Measurements from ENCODE around the gene PACRGL.

Gene PACRGL

DNA sequence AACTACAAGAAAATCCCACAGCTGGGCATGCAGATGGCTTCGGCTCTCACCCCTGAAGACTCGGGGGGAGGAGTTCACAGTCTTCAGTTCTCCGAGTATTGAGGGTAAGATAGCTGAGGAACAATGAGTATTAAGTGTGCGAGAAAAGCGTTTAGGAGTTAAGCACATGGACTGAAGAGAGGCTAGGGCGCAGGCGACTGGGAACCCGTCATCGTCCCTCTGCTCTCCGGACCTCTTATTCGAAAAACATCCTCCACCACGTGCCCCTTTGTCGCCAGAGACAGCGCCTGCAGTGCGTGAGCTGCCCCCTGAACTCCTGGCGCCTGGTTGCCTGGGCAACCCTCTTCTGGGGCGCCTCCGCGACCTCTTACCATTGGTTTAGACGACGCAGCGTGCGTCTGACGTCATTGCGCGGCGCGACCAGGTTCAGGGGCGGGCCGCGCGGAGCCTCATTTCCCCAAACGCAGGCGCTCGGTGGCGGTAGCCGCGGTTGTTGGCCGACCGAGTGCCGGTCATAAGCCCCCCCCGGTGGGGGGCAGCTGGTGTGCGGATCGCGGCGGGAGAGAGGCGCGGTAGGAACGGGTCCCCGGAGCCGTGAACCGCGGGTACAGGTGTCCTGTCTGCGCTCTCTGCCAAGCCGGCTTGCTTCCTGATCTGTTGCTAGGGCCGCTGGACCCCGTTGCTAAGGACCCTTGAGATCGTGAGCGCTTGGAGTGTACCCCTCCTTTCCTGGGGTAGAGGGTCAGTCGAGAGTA lies at the start of gene PACRGL:
Gene PACRGL (plus strand): TSS at position 452 of the 755 bp plus-strand sequence. CDS start 4,024 bp downstream, outside the sequence.
- DNase-seq (ENCODE audit: low read depth), result peak; percentile 94

DNA sequence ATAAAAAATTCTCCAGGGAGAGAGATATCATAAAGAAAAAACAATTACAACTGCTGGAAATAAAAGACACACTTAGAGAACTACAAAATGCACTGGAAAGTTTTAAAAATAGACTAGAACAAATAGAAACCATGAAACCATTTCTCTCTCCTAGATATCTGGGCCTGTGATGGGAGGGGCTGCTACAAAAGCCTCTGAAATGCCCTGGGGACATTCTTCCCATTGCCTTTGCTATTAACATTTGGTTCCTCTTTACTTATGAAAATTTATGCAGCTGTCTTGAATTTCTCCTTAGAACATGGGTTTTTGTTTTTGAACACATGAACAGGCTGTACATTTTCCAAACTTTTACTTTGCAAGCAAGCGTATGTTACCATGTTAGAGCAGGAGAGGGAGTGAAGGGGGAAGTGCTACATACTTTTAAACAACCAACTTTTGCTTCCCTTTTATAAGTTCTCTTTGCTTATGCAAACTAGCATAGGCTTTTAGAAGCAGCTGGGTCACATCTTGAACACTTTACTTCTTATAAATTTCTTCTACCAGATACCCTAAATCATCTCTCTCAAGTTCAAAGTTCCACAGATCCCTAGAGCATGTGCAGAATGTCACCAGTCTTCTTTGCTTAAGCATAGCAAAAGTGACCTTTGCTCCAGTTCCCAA lies 47.9 kb upstream of the PACRGL start:
- no peak for DNase-seq (ENCODE audit: low read depth)

DNA sequence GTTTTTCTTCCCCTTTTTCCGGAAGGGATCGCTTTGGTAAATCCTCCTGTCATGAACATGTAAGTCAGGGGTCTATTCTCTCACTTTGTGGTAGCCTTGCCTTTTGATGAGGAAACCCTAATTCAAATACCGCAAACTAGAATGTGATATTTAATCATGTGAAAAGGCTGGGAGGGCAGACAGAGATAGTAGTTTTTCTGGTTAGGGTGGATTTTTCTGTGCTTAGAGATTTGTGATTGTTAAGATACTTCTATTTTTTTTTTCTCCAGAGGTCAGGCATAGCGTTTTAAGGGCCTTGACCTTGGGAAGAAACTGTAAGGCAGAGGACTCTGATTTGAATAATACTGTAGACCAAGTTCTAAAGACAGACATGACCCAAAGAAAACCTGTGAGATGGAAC lies 41.8 kb upstream of the PACRGL start:
- no peak for DNase-seq (ENCODE audit: low read depth)

DNA sequence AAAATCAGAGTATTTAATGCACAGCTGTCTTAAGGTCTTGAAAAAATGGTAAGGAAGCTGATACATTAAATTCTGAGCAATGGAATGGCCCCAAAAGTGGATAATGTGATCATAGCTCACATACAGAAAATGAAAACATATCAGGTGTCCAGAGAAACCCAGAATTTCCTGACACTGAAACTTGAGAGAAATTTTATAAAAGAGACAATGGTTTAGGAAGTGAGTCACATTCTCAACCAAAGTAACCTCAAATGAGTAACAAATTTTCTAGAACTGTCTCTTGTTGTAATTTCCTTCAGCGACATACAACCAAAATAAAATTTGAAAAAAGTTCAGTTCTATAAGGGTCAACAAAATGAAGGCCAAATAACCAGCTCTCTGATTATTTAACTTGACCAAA lies 37.4 kb upstream of the PACRGL start:
- DNase-seq (ENCODE audit: low read depth), result peak; percentile 47

DNA sequence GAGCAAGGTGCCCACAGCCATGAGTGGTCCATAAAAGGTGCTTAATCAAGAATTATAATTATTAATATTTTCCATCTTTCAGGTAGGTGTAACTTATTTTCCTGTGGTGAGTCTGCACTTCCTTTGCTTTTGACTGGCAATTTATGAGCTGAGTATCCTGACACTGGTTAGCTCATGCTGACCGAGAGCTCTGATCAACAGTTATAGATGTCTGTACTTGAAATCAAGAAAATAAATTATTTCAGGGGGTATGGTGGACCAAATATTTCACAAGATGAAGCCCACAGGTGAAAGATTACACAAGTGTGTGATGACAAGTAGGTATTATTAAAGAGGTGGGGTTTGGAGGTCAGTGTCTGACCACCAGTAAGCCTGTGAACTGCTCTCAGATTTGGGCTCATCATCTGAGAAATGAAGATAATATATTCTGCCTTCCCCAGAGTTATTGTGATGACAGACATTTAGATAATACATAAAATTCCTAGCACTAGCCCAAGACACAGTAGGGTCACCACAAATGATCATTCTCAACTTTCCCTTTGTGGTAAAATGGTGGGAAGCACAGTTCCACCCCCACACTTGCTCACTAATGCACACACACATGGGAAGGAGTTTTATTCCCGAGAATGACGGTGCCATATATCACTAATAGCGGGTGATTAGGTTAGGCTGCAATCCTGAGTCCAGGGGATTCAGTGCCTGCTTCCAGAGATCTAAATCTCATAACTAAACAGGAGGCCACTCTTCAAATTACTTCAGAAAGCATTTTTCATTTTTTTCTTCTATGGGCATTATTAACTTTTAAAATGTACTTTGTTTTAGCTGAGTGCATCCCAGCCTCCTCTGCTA lies 34.0 kb upstream of the PACRGL start:
- DNase-seq (ENCODE audit: low read depth), result no peak

DNA sequence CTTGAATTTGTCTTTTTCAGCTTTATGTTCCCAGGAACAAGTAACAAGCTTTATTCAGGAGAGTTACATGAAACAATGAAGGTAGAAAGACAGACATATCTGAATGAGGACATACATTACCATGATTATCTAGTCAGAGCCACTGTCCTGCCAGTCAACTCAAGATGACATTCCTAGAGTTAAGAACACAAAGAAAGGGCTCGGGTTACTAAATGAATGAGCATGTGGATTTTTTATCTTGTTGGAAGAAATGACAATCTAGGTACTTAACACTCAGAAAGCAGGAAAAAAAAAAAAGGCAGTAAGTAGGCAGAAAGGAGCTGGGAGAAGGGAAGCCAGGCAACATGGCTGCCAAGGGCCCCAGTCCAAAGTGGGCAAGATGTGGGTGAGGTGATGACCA lies 28.0 kb upstream of the PACRGL start:
- no peak for DNase-seq (ENCODE audit: low read depth)

DNA sequence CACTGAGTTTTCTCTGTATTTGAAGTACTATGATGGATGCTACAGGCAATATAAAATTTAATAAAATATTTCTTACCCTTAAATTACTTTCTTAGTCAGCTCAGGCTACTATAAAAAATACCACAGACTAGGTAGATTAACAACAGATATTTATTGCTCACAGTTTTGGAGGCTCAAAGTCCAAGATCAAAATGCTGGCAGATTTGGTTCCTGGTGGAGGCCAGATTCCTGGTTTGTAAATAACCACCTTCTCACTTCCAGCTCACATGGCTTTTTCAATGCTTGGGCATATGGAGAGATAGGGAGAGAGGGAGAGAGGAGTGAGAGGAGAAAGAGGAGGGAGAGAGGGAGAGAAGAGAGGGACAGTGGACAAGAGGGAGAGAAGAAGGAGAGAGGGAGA lies 24.5 kb upstream of the PACRGL start:
- DNase-seq (ENCODE audit: low read depth), result no peak

DNA sequence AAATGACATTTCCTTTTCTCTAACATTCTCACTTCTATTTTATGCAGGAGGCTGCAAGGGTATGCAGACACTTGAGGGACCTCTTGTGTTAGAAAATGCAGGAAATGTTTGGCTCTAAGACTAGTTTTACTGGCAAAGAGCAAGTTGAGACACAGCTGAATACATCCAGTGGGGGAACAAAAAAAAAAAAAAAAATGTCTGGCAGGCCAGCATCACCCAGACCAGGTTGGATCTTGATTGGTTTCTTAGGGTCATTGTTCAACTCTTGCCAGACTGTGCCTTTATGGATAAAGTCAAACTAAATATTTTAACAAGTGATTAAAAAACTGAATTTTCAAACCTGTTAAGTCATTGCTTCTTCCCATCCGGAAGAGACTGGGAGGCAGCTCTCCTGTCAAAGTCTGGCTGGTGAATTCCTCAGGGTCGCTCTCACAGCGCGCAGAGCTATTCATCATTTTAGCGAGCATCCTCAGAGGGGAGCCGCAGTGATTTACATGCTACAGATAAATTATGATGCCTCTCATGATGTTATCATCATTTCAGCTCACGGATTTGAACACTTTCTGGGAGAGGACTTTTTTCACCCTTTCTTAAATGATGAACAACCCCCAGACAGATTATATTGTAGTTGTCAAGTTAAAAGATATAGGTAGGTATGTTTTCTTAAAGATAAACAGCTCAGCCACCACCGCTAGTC lies 23.6 kb upstream of the PACRGL start:
- DNase-seq (ENCODE audit: low read depth), result no peak

DNA sequence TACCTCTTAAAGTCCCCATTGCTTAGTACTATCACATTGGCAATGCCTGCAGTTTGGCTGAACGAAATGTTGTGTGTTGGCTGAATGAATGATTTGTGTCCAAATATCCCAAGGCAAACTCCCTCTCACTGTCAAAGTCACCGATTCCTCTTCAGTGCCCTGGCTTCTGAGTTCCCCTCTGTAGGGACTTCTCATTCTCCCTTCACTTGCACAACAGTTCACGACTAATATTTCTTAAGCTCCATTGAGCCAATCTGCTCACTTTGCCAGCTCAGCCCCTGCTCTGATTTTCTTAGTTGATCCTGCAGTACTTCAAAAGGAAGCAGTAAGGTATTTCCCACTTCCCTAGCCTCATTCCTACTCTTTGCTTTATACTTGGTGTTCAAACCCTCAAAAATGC lies 21.9 kb upstream of the PACRGL start:
- no peak for DNase-seq (ENCODE audit: low read depth)

DNA sequence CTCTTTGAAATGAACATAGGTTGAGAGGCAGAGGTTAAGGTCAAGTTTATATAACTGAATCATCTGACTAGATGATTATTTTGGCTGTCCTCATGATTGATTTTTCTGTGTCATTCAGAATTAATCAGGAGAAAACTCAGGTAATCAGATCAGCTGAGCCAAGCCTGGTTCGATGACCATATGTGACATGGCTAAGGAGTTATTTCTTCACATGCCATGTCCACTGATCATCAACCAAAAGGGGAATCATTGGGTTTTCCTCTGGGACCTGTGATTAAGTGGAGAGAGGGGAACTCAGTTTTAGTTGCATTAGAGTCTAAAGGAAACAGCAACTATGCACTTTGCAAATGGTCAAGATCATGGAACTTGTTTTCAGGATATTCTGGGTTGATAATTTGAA lies 20.3 kb upstream of the PACRGL start:
- DNase-seq (ENCODE audit: low read depth), result peak; percentile 34

DNA sequence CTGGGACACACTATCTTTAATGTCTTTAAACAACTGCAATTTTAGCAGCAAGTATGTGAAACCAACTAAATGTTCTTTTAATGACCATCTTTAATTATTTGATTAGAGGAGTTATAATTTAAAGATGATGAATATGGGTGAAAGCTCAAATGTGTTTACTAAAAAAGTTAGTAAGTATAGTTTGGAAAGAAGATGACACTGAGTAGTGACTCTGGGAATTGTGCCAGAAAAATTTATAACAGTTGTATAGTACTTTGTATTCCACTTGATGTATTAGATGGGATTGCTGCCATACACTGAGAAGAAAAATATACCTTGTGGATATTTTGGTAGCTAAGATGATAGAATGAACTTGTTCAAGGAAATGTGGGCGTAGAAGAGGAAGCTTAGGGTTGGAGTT lies 19.5 kb upstream of the PACRGL start:
- no peak for DNase-seq (ENCODE audit: low read depth)

DNA sequence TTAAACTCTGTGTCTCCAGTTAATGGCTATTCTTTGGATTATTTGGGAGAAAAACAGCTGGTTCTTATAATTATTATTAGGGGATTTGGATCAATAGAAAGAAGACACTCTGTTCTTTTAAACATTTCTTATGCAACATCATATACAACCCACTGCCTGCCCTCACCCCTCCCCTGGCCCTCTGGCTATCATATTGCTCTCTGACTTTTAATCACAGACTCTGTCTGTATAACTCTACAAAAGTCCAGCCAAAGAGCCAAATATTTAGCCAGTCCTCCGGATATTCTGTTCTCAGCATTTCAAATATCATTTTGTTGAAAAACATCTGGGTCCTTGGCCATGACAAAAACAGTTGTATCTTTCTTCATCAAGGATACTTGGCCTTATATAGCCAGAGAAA lies 19.0 kb upstream of the PACRGL start:
- DNase-seq (ENCODE audit: low read depth), result no peak

DNA sequence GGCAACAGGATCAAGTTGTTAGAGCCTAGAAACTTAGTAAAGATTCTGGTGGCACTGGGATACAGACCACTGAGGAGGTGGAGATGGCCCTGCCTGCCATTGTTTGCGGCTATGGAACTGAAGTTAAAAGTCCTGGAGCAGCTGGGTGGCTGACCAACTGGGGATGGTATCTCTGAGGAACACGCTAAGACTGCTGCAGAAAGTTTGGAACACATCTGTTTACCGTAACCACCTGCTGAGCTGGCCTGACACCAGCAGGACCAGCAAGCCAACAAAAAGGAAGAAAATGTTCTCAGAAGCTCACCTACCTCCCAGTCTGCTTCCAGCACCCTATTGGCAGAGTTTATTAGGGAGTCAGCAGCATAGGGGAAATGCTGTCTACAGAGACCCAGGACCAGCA lies 17.4 kb upstream of the PACRGL start:
- no peak for DNase-seq (ENCODE audit: low read depth)

DNA sequence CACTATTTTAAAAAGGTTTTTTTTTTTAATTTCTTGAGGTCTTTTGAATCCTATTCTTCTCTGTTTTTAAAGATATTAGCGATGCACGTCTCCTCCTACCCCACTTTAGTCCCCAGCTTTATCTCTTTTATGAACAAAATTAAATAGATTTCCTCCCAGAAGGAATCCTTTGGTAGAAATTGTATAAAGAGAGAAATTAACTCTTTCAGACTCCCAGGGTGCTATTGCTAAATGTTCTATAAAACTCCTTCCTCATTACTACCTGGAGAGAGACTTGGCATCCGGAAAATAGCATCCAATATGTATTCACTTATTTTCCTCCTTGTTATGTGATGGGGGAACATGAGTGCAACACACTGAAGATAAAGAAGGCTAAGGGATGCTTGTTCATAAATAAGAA lies 16.5 kb upstream of the PACRGL start:
- no peak for DNase-seq (ENCODE audit: low read depth)

DNA sequence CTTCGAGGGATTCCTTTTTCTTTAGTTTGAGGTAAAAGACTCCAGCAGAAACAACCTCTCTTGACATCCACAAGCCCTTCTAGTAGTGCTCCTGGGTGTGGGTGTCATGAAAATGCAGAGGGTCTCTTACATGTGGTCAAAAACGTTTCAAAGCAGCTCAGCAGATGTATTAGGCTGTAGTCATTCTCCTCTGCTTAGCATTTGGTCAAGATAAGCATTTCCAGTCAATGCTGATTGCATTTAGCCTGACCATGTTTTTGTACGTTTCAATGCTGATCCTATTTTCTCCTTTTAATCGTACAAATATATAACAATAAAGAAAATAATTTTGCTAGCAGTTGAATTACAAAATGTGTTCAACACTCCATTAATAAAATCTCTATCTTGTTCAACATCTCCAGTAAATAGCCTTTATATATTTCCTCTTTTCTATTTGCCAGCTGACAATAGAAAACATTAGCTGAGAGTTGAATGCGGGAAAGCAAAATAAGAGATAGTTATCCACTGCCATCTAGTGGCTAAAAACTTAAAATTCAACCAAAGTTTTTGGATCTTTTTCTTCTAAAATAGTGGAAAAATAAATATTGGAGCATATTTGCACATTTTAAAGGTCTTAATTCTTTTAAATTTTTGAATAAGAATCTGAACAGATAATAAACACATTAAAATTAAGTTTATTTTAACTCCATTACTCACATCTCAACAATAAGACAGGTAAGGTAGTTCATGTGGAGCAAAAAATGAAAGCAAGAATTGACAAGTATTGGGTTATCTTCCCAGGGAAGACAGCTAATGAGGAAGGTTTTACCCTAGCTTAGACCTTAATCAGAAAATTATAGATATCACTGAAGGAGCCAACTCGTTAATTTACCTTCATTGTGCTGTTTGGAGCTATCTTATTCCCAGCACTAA lies 15.2 kb upstream of the PACRGL start:
- no peak for DNase-seq (ENCODE audit: low read depth)

DNA sequence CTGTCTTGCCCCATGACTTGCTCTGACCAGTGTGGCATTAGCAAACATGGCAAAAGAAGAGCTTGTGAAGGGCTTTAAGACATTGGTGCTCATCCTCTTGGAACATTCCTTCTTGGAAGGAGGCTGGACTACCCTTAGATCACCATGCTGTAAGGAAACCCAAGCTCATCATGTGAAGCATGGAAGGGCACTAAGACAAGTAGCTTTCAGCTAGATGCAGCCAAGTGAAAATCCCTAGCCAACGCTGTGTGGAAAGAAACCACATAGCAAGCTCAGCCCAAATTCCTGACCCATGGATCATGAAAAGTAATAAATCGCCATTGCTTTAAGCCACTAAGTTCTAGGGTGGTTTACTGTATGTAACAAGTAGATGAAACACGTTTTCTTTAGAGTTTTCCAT lies 12.4 kb upstream of the PACRGL start:
- DNase-seq (ENCODE audit: low read depth), result peak; percentile 93

DNA sequence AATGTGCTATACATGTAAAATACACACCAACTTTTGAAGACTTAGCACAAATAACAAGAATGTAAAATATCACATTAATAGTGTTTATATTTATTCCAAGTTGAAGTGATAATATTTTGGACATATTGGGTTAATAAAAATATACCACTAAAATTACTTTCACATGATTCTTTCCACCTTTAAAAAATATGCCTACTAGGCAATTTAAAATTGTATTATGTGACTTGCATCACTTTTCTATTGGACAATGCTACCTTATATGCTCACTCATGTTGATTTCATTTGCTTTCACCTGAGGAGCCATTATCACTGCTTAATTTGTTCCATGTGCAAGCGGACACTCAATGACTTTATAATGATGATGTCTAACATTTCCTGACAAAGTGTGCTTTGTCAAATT lies 3.4 kb upstream of the PACRGL start:
- DNase-seq (ENCODE audit: low read depth), result no peak

DNA sequence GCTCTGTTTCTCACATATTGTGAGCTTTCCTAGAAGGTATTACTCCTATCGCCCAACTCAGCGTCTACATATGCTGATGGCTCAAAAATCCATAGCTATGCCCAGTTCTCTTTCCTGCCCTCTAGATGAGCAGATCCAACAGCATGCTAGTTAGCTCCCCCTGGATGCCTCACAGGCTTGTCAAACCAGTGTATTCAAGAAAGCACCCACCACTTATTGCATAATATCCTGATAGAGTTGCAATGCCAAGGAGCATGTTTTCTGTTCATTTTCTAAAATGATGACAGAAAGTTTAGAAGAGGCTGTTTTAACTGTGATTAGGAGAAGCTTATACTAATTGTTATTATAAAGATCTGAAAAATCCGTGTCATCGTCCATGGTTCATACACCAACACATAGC lies 1.9 kb upstream of the PACRGL start:
- no peak for DNase-seq (ENCODE audit: low read depth)

DNA sequence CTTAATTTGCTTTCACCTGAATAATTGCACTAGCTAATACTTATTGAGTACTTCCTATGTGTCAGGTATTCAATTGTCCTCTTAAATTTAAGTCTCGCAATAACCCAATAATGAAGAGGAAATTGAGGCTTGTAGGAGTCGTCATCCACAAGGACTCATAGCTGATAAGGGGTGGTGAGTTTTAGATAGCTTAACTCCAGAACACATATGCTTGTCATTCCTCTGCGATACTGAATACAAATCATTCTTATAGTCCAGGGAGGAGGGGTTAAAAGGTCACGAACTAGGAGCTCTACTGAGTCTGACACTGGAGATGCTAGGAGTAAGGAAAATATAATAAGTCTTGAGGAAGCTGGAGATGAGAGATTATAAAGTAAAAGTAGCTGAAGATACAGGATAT lies 1.4 kb upstream of the PACRGL start:
- DNase-seq (ENCODE audit: low read depth), result no peak

DNA sequence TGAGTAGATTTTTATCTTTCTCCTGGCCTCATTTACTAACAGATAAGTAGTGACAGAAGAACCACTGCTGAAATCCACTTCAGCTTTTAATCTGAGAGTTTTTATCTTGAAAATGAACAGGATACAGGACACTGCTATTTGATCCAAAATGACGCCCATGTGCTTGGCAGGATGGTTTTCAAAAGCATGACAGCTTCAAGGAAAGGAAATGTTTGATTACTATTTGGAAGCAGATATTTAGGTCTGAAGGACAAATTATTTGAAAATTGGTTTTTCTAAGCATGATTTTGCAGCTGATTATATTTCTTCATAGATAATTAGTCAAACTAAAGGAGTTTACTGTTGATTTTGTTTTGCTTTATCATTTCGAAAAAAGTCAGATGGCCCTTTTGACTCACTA lies 11.1 kb downstream of the PACRGL start:
- DNase-seq (ENCODE audit: low read depth), result no peak

DNA sequence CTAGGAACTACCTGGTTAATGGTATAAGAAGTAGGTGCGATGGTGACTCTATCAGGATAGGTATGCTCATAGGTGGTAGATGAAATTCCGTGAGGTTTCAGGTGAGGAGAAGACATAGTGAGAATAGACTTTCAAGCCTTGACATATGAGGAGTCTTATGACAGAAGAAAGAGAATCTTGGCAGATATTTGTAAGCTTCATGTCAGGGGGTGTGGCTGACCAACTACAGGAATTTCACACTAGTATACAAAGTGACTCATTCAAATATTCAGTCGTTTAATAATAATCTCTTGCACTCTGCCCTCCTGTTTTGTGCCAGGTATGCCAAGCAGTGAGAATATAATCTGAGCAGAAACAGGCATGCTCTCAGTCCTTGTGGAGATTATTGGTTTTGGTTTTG lies 22.8 kb downstream of the PACRGL start:
- DNase-seq (ENCODE audit: low read depth), result no peak

Measured in stromal cell of bone marrow (primary cell).